Hematopoietic multipotent progenitor cell (in vitro differentiated cells): Measurements from ENCODE around the gene FAM117B. TPM values are rescaled to one million over a fixed set of nuclear protein-coding genes. Genes with fewer than 3 reads are reported as not detected.
A peak's percentile ranks its signal among the peaks of the same experiment; 100 is the strongest.

Experiments used
- DNase-seq, 3 donors: peaks; one replicate each; pipeline ENCODE4 v3.0.0-alpha.2; 2011 to 2015; ENCODE audit warnings: low read depth in 2 of 3, low spot score in 2 of 3
- total RNA-seq: library from RNA; depleted of rRNA; stranded (reverse); fragments of >200 nt; gene quantifications from one replicate; pipeline ENCODE4 v1.2.3, GENCODE V29; 2012

The FAM117B gene
- total RNA-seq, 1 donor = 4.3 TPM

DNA sequence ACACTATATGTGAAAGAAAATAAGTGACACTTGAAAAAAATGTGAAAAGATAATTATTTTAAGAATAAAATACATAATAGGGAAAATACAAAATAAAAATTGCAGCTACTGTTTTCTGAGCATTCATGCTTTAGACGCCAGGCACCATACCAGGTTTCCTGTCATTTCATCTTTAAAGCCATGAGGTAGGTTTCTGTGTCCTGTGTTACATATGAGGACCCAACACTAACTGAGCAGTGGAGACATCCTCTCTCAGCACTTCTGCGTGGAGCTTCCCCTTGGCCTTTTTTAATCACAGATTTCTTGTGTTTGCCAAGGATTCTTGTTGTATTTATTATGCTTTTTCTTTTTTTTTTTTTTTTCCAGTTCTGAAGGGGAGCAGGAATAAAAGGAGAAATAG is 117.3 kb downstream of the FAM117B start:
- no peak for DNase-seq

DNA sequence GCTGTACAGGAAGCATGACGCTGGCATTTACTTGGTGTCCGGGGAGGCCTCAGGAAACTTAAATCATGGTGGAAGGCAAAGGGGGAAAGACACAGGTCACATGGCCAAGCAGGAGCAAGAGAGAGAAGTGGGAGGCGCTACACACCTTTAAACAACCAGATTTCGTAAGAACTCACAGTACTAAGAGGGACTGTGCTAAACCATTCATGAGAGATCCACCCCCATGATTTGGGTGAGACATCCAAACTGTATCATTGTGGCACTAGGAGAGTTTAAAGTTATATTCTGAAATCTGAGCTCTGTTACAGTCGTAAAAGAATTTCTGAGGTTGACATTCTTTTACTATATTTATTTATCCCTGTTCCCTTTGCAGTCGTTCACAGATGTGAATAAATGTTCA is 120.2 kb downstream of the FAM117B start:
- no peak for DNase-seq

DNA sequence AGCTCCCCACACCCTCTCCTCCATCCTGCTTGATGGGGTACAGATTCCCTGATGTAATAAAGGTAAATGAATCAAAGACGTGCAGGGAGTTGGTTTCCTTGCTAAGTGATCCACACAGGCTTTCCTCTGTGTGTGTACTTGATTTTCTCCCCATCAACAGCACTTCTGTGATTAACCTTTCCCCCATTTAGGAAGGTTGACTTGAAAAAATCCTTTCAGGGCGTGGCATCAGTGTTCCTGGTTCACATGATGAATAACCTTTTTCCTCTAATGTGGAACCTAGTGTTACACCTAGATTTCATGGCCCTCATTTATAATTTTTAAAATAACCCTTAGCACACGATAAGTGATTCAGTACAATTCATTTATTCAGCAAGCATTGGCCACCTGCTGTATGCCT is 121.8 kb downstream of the FAM117B start:
- no peak for DNase-seq

GRCh38 chr2:202757339-202757738 is 122.6 kb downstream of the FAM117B start:
- no peak for DNase-seq

DNA sequence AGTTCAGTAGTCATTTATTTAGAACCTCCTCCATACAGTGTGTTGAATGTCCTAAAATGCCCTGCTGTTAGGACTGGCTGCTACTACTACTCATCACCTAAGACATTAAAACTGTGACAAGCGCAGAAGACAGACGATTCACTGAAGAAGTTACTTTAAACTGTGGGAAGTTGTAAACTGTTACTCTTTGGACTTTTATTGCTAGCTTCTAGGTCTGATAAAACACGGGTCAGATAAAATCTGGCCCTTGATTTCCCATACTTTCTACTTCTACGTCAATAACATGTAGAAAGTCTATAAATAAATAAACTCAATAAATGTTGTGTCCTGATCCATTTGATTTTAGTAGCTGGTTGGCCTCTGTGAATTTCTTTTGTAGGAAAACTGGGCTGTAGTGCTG is 123.4 kb downstream of the FAM117B start:
- no peak for DNase-seq

DNA sequence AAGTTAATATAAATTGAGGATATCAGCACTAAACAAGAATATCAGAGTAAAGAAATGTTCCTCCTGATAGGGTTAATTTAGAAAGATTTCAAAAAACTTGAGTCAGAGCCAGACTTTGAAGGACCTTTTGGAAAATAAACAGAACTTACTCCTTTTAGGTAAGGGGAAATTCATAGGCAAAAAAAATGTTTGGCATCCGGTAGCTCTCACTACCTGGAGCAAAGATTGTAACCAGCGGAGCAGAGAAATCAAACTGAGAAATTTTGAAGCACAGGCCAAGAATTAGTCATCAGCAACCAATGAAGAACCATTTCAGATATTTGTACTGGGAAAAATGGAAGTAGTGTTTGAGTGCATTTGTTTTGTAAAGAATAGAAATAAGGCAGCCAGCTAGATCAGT is 123.8 kb downstream of the FAM117B start:
- no peak for DNase-seq

DNA sequence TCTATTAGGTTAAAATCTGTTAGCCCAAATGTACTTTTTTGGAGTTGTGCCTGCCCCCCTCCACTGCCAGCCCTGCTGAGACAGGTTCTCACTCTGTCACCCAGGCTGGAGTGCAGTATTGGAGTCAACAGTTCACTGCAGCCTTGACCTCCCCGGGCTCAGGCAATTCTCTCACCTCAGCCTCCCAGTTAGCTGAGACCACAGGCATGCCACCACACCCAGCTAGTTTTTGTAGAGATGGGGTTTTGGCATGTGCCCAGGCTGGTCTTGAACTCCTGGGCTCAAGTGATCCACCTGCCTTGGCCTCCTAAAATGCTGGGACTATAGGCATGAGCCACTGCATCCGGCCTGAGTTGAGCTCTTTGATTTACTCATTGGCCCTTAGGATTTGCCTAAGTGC is 126.1 kb downstream of the FAM117B start:
- no peak for DNase-seq

- peak in 2 of 3 donors; percentile 3 to 28 for DNase-seq
These were observed 127.8 kb downstream of the FAM117B start for GRCh38 chr2:202762556-202762955.

DNA sequence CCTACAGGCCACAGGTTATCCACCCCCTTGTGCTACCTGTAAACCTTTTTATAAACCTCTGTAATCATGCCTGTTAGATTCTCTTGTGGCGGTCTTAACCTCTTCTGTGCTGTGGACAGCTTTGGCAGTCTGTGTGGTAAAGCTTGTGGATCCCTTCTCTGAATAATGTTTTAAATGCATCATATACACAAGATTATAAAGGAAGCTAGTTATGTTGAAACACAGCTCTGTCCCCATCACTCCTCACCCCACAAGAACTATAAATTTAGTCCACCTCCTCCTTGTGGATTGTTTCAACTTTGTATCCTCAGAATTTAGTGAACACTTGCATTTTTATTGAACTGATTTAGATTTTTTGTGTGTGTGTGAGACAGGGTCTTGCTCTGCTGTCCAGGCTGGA is 129.1 kb downstream of the FAM117B start:
- no peak for DNase-seq

DNA sequence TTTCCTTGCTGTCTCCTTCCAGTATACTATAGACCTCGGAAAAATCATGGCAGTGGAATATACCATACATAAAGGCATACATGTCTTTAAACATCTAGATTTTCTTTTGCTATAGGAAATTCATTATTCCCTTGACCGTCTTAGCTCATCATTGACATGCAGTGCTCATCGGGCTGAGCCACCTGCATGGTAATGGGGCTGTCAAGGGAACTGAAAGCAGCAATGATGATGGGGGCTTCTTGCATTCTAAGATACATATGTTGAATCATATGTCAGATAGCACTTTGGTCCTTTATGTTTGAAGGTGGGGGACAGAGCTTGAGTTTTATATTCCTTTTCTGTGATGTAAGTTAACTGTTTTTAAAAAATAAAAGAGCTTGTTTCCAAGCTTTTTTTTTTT is 130.2 kb downstream of the FAM117B start:
- no peak for DNase-seq

GRCh38 chr2:202765436-202765835 is 130.7 kb downstream of the FAM117B start:
- DNase-seq = no peak

DNA sequence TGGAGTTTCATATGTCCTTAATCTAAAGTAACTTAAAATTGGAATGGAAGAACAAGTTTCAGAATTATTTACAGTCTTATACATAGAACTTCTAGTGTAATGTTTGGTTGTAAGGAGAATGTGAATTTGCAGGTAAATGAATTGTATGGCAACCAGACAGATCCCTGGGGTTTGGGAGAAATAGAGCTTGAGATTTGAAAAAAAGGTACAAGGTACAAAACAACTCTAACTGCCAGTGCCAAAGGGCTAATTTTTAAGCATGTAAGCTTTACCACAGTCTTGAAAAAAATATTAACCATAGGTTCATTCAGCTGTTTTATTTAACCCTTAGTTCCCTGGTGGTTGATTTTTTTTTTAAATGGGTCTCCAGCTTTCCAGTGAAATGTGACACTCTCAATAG is 133.5 kb downstream of the FAM117B start:
- DNase-seq = no peak

GRCh38 chr2:202769201-202769600 is 134.4 kb downstream of the FAM117B start:
- DNase-seq = no peak

DNA sequence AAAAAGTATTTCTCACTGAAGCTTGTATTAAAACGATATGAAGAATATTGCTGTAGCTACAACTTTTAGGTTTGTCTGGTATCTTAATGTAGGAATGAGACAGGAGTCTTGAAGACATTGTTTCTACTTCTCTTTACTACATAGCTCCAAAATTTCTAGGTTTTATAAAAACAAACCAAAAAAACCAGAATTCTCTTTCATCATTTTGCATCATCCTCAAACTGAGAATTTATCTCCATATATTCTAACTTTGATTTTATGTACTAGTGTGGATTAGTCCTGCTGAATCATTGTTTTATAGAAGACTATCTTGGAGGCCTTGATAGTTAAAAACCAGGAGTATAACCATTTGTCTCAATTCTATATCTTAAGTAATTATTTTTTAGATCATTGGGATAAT is 136.6 kb downstream of the FAM117B start:
- DNase-seq = no peak

GRCh38 chr2:202771741-202772460 is 137.1 kb downstream of the FAM117B start:
- DNase-seq = no peak

GRCh38 chr2:202773301-202773973 is 138.7 kb downstream of the FAM117B start:
- no peak for DNase-seq

- DNase-seq = no peak
These were observed 139.3 kb downstream of the FAM117B start for GRCh38 chr2:202774104-202774503.

DNA sequence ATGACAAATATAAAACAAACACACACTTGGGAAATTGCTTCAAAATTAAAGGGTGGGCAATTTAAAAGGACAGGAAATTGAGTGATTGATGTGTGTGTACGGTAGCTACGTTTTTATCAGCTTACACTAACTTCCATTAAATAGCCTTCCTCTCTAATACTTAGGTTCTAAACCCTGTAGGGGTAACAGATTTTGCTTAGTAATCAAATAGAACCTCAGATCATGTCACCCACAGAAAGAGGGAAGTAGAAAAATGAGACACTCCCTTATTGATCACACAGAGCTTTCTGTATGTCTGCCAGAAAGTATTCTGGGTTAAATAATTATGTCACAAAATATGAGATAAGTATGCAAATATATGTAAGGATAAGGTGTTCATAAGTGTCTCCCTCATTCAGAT is 143.4 kb downstream of the FAM117B start:
- DNase-seq = no peak

GRCh38 chr2:202780514-202781021 is 145.8 kb downstream of the FAM117B start:
- DNase-seq = no peak

DNA sequence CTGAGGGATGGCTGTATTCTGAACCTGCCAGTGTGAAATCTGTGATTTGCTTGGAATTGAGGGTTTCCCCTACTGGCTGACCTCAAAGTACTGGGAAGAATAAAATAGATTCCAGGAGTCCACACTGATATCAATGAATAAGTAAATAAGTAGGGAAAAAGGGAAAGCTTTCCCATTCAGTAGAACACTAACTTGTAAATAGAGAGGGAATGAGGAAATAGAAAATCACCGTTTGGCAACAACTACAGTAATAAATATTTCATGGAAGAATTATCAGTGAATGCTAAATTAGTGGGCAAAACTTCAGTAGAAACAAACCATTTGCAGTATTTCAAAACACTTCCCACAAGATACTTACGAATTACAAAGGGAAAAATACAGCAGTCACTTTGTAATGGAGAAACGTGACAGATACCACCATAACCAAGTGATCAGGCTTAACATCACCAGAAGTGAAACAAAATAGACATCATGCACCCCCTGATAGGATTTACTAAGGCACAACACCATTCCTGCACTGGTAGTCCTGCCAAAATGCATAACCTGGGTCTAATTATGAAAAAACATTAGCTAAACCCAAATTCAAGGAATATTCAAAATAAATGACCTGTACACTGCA is 148.3 kb downstream of the FAM117B start:
- DNase-seq = no peak

GRCh38 chr2:202786842-202787241 is 152.1 kb downstream of the FAM117B start:
- no peak for DNase-seq

- DNase-seq = no peak
These were observed 155.9 kb downstream of the FAM117B start for GRCh38 chr2:202790676-202791075.
